Measurements from ENCODE around the gene NFIX. TPM values are rescaled to one million over a fixed set of nuclear protein-coding genes. Genes with fewer than 3 reads are reported as not detected.

NFIX gene
- total RNA-seq, 1 experiment from 2014 or later = 69.7 TPM

GRCh38 chr19:12987781-12988180 lies 7.5 kb upstream of the NFIX start:
- Histone ChIP-seq H3K4me3 (ENCODE audit: low read depth, low read length, poor library complexity, severe bottlenecking) (no peak overlapping the region), H3K27me3 (replicated peaks; ENCODE audit: insufficient read depth, low read depth, low read length, poor library complexity) (no peaks in the 10 kb centered on the region), H3K9me3 (ENCODE audit: low read depth, low read length, poor library complexity, severe bottlenecking) (no peaks in the 10 kb centered on the region), H3K36me3 (ENCODE audit: insufficient read depth, low read length, poor library complexity, severe bottlenecking) (no peaks in the 10 kb centered on the region), H3K27ac (ENCODE audit: low read depth, low read length, poor library complexity, severe bottlenecking) (no peak overlapping the region), H3K4me1 (ENCODE audit: insufficient read depth, low read length, poor library complexity, severe bottlenecking) (peaks cover 6% of the 10 kb centered on the region)
- TF ChIP-seq CTCF (conservative IDR thresholded peaks at IDR 0.05; ENCODE audit: low read depth, low read length) (no peak), EZH2 (IDR thresholded peaks at IDR 0.05; ENCODE audit: borderline replicate concordance, low read depth, low read length, poor library complexity, severe bottlenecking) (no peak)
- POLR2A ChIA-PET (ENCODE audit: low non-redundant PET) = no interaction called here
- BruUV-seq (replicated peaks) = no TSS peak
- CTCF ChIA-PET = no interaction called here
- intact Hi-C loops (cut with micrococcal nuclease; ENCODE audit: unreplicated experiment) = no loop called here
- no peak for DNase-seq (ENCODE audit: low spot score)

GRCh38 chr19:12990431-12990830 lies 4.8 kb upstream of the NFIX start:
- intact Hi-C loops (cut with micrococcal nuclease; ENCODE audit: unreplicated experiment) = no loop called here
- Histone ChIP-seq H3K27ac (ENCODE audit: low read depth, low read length, poor library complexity, severe bottlenecking) (no peak overlapping the region), H3K27me3 (replicated peaks; ENCODE audit: insufficient read depth, low read depth, low read length, poor library complexity) (no peaks in the 10 kb centered on the region), H3K36me3 (ENCODE audit: insufficient read depth, low read length, poor library complexity, severe bottlenecking) (no peaks in the 10 kb centered on the region), H3K9me3 (ENCODE audit: low read depth, low read length, poor library complexity, severe bottlenecking) (no peaks in the 10 kb centered on the region), H3K4me3 (ENCODE audit: low read depth, low read length, poor library complexity, severe bottlenecking) (no peak overlapping the region), H3K4me1 (ENCODE audit: insufficient read depth, low read length, poor library complexity, severe bottlenecking) (no peaks in the 10 kb centered on the region)
- no TSS peak for BruUV-seq (replicated peaks)
- ChIA-PET POLR2A (ENCODE audit: low non-redundant PET) (no interaction called here), CTCF (no interaction called here)
- TF ChIP-seq EZH2 (IDR thresholded peaks at IDR 0.05; ENCODE audit: borderline replicate concordance, low read depth, low read length, poor library complexity, severe bottlenecking) = no peak
- TF ChIP-seq CTCF (conservative IDR thresholded peaks at IDR 0.05; ENCODE audit: low read depth, low read length) = no peak
- no peak for DNase-seq (ENCODE audit: low spot score)

- no peak for DNase-seq (ENCODE audit: low spot score)
- intact Hi-C loops (cut with micrococcal nuclease; ENCODE audit: unreplicated experiment) = no loop called here
- H3K27ac ChIP-seq (ENCODE audit: low read depth, low read length, poor library complexity, severe bottlenecking) = no peak overlapping the region
- BruUV-seq (replicated peaks) = no TSS peak
- TF ChIP-seq CTCF (conservative IDR thresholded peaks at IDR 0.05; ENCODE audit: low read depth, low read length) (no peak), EZH2 (IDR thresholded peaks at IDR 0.05; ENCODE audit: borderline replicate concordance, low read depth, low read length, poor library complexity, severe bottlenecking) (no peak)
- POLR2A ChIA-PET (ENCODE audit: low non-redundant PET) = no interaction called here
- no peaks in the 10 kb centered on the region for H3K4me1 ChIP-seq (ENCODE audit: insufficient read depth, low read length, poor library complexity, severe bottlenecking)
- CTCF ChIA-PET = no interaction called here
- H3K9me3 ChIP-seq (ENCODE audit: low read depth, low read length, poor library complexity, severe bottlenecking) = no peaks in the 10 kb centered on the region
- H3K36me3 ChIP-seq (ENCODE audit: insufficient read depth, low read length, poor library complexity, severe bottlenecking) = no peaks in the 10 kb centered on the region
- H3K27me3 ChIP-seq (replicated peaks; ENCODE audit: insufficient read depth, low read depth, low read length, poor library complexity) = no peaks in the 10 kb centered on the region
- H3K4me3 ChIP-seq (ENCODE audit: low read depth, low read length, poor library complexity, severe bottlenecking) = no peak overlapping the region
Observed at GRCh38 chr19:12990853-12991252, 4.4 kb upstream of the NFIX start.

Measured in A673 (cell line).